GM21360 (cell line): ENCODE data around the gene PXYLP1.
"Not testable (repeated sequence)": the region's sequence is repeated elsewhere in the genome, so short reads cannot be mapped to it uniquely, and the experiment has no call there.

Experiments
- ATAC-seq: cut with Tn5 transposase; IDR thresholded peaks from one replicate; pipeline ENCODE4 v1.9.1; 2021; ENCODE audit warnings: mild to moderate bottlenecking, moderate library complexity; ENCODE audit not compliant: unreplicated experiment

Gene PXYLP1

GRCh38 chr3:141291559-141292355 is 60.1 kb downstream of the PXYLP1 start:
- ATAC-seq, result no peak

GRCh38 chr3:141292356-141293058 is 60.9 kb downstream of the PXYLP1 start:
- no peak for ATAC-seq

GRCh38 chr3:141294301-141294700 is 62.7 kb downstream of the PXYLP1 start:
- no peak for ATAC-seq

- no peak for ATAC-seq
Measured at GRCh38 chr3:141294848-141295247, 63.2 kb downstream of the PXYLP1 start.

GRCh38 chr3:141300426-141300825 is 68.8 kb downstream of the PXYLP1 start:
- ATAC-seq, result not testable (repeated sequence)

GRCh38 chr3:141302364-141303141 is 70.9 kb downstream of the PXYLP1 start:
- no peak for ATAC-seq

GRCh38 chr3:141303481-141304223 is 72.0 kb downstream of the PXYLP1 start:
- ATAC-seq, result peak; percentile 62

- ATAC-seq, result no peak
Measured at GRCh38 chr3:141305436-141305835, 73.8 kb downstream of the PXYLP1 start.

- ATAC-seq, result no peak
Measured at GRCh38 chr3:141306276-141306675, 74.7 kb downstream of the PXYLP1 start.

GRCh38 chr3:141306922-141307321 is 75.3 kb downstream of the PXYLP1 start:
- ATAC-seq, result no peak

- ATAC-seq, result no peak
Measured at GRCh38 chr3:141307351-141308059, 75.9 kb downstream of the PXYLP1 start.

- no peak for ATAC-seq
Measured at GRCh38 chr3:141308588-141309218, 77.1 kb downstream of the PXYLP1 start.

- no peak for ATAC-seq
Measured at GRCh38 chr3:141311170-141311495, 79.5 kb downstream of the PXYLP1 start.

- ATAC-seq, result peak; percentile 97
Measured at GRCh38 chr3:141311496-141312353, 80.1 kb downstream of the PXYLP1 start.

- no peak for ATAC-seq
Measured at GRCh38 chr3:141312354-141313092, 80.9 kb downstream of the PXYLP1 start.

GRCh38 chr3:141313093-141313683 is 81.6 kb downstream of the PXYLP1 start:
- ATAC-seq, result no peak

- not testable (repeated sequence) for ATAC-seq
Measured at GRCh38 chr3:141314415-141314814, 82.8 kb downstream of the PXYLP1 start.

GRCh38 chr3:141316851-141317250 is 85.2 kb downstream of the PXYLP1 start:
- no peak for ATAC-seq
